H9 (cell line): ENCODE measurements around the gene ATP2C1. TPM values are rescaled to one million over a fixed set of nuclear protein-coding genes. Genes with fewer than 3 reads are reported as not detected.

ENCODE experiments used
- DNase-seq: peaks from one replicate; pipeline ENCODE4 v3.0.0-alpha.2; 2017
- H2AFZ ChIP-seq: one replicate; pipeline ENCODE4 v1.6.1; 2013; ENCODE audit warnings: mild to moderate bottlenecking, low read length, control low read depth, moderate library complexity
- H2AK5ac ChIP-seq: 2 replicates; pipeline ENCODE4 v1.6.1; 2013; ENCODE audit warnings: low read length, control low read depth, mixed read lengths; ENCODE audit not compliant: insufficient read length
- H2BK120ac ChIP-seq: one replicate; pipeline ENCODE4 v1.6.1; 2013; ENCODE audit warnings: low read depth, mild to moderate bottlenecking, low read length, control low read depth, inconsistent platforms; ENCODE audit not compliant: poor library complexity, severe bottlenecking
- H2BK12ac ChIP-seq: 2 replicates; pipeline ENCODE4 v1.6.1; 2013; ENCODE audit warnings: low read length, control low read depth, mixed read lengths, low read depth; ENCODE audit not compliant: insufficient read length
- H2BK15ac ChIP-seq: 2 replicates; pipeline ENCODE4 v1.6.1; 2013; ENCODE audit warnings: low read depth, low read length, control low read depth
- H2BK20ac ChIP-seq: one replicate; pipeline ENCODE4 v1.6.1; 2013; ENCODE audit warnings: low read depth, mild to moderate bottlenecking, low read length, control low read depth, inconsistent platforms; ENCODE audit not compliant: poor library complexity, severe bottlenecking
- H2BK5ac ChIP-seq: 2 replicates; pipeline ENCODE4 v1.6.1; 2013; ENCODE audit warnings: low read length, control low read depth, mixed read lengths; ENCODE audit not compliant: insufficient read length
- H3K14ac ChIP-seq: 2 replicates; pipeline ENCODE4 v1.6.1; 2013; ENCODE audit warnings: low read length, control low read depth; ENCODE audit not compliant: insufficient read depth
- H3K18ac ChIP-seq: 2 replicates; pipeline ENCODE4 v1.6.1; 2013; ENCODE audit warnings: low read depth, mild to moderate bottlenecking, mixed read lengths, low read length, control low read depth; ENCODE audit not compliant: insufficient read length
- H3K23ac ChIP-seq: 2 replicates; pipeline ENCODE4 v1.6.1; 2013; ENCODE audit warnings: low read length, control low read depth, mixed read lengths, low read depth; ENCODE audit not compliant: insufficient read length
- H3K23me2 ChIP-seq: 2 replicates; pipeline ENCODE4 v1.6.1; 2013; ENCODE audit warnings: low read depth, mild to moderate bottlenecking, mixed read lengths, low read length, control low read depth; ENCODE audit not compliant: insufficient read length, poor library complexity, severe bottlenecking
- H3K27ac ChIP-seq: 2 replicates; pipeline ENCODE4 v1.5.1; 2013; ENCODE audit warnings: low read length, control low read depth, mixed read lengths, low read depth; ENCODE audit not compliant: insufficient read length
- H3K27me3 ChIP-seq: 2 replicates; pipeline ENCODE4 v1.6.1; 2013; ENCODE audit warnings: low read length, control low read depth, inconsistent platforms; ENCODE audit not compliant: insufficient read depth
- H3K4ac ChIP-seq: 2 replicates; pipeline ENCODE4 v1.6.1; 2013; ENCODE audit warnings: low read depth, mild to moderate bottlenecking, control low read depth, inconsistent platforms, low read length, moderate library complexity
- H3K4me1 ChIP-seq: 2 replicates; pipeline ENCODE4 v1.6.1; 2013; ENCODE audit warnings: low read length, control low read depth, inconsistent platforms; ENCODE audit not compliant: insufficient read depth
- H3K4me2 ChIP-seq: 2 replicates; pipeline ENCODE4 v1.6.1; 2013; ENCODE audit warnings: low read length, control low read depth, mixed read lengths; ENCODE audit not compliant: insufficient read length, insufficient read depth
- H3K56ac ChIP-seq: 2 replicates; pipeline ENCODE4 v1.6.1; 2013; ENCODE audit warnings: low read depth, mild to moderate bottlenecking, mixed read lengths, low read length, control low read depth; ENCODE audit not compliant: insufficient read length
- H3K79me1 ChIP-seq: 2 replicates; pipeline ENCODE4 v1.6.1; 2013; ENCODE audit warnings: low read depth, mild to moderate bottlenecking, moderate library complexity, low read length, control low read depth, inconsistent platforms; ENCODE audit not compliant: insufficient read depth, poor library complexity, severe bottlenecking
- H3K79me2 ChIP-seq: 2 replicates; pipeline ENCODE4 v1.6.1; 2013; ENCODE audit warnings: low read length, control low read depth, inconsistent platforms; ENCODE audit not compliant: insufficient read depth
- H3K9ac ChIP-seq: 2 replicates; pipeline ENCODE4 v1.6.1; 2013; ENCODE audit warnings: low read length, control low read depth, mixed read lengths; ENCODE audit not compliant: insufficient read length; ENCODE audit errors: extremely low read depth
- H3K9me3 ChIP-seq: one replicate; pipeline ENCODE4 v1.6.1; 2013; ENCODE audit warnings: low read depth, low read length, inconsistent platforms; ENCODE audit not compliant: control insufficient read depth
- H3T11ph ChIP-seq: one replicate; pipeline ENCODE4 v1.6.1; 2013; ENCODE audit warnings: mild to moderate bottlenecking, low read length, control low read depth, inconsistent platforms
- H4K20me1 ChIP-seq: one replicate; pipeline ENCODE4 v1.6.1; 2013; ENCODE audit not compliant: control insufficient read depth, insufficient read length, insufficient read depth
- H4K5ac ChIP-seq: 2 replicates; pipeline ENCODE4 v1.6.1; 2013; ENCODE audit warnings: low read depth, mild to moderate bottlenecking, mixed read lengths, low read length, control low read depth; ENCODE audit not compliant: insufficient read length
- H4K8ac ChIP-seq: replicated peaks from 2 replicates; pipeline ENCODE4 v1.6.1; 2013; ENCODE audit warnings: low read length, control low read depth, mixed read lengths, low read depth; ENCODE audit not compliant: insufficient read length
- H4K91ac ChIP-seq: 2 replicates; pipeline ENCODE4 v1.6.1; 2013; ENCODE audit warnings: low read depth, mild to moderate bottlenecking, moderate library complexity, mixed read lengths, low read length, control low read depth; ENCODE audit not compliant: insufficient read length
- H3K27ac Mint-ChIP-seq, 3 experiments: 2 replicates in 2 of 3; 3 replicates in 1 of 3; pipeline ENCODE4 v1.8.0; 2020 to 2021; ENCODE audit warnings: mixed read lengths in 3 of 3, mild to moderate bottlenecking in 1 of 3, moderate library complexity in 1 of 3
- H3K27me3 Mint-ChIP-seq: 2 replicates; pipeline ENCODE4 v1.8.0; 2021; ENCODE audit warnings: low read depth, mild to moderate bottlenecking, moderate library complexity, mixed read lengths
- H3K36me3 Mint-ChIP-seq, 3 experiments: 2 replicates in 2 of 3; 3 replicates in 1 of 3; pipeline ENCODE4 v1.8.0; 2020 to 2021; ENCODE audit warnings: low read depth in 3 of 3, mixed read lengths in 3 of 3; ENCODE audit not compliant: insufficient read depth in 1 of 3
- H3K4me1 Mint-ChIP-seq, 2 experiments: 2 replicates each; pipeline ENCODE4 v1.8.0; 2020; ENCODE audit warnings: mixed read lengths in 2 of 2
- H3K4me3 Mint-ChIP-seq, 2 experiments: 2 replicates in 1 of 2; 3 replicates in 1 of 2; pipeline ENCODE4 v1.8.0; 2020 to 2021; ENCODE audit warnings: mild to moderate bottlenecking in 2 of 2, mixed read lengths in 2 of 2, moderate library complexity in 1 of 2
- H3K9me3 Mint-ChIP-seq, 2 experiments: 2 replicates in 1 of 2; 3 replicates in 1 of 2; pipeline ENCODE4 v1.8.0; 2020; ENCODE audit warnings: mild to moderate bottlenecking in 2 of 2, mixed read lengths in 2 of 2, moderate library complexity in 1 of 2
- CTCF ChIP-seq: fragments of 200-600 bp; sonication (generic); conservative IDR thresholded peaks from 3 replicates; pipeline ENCODE4 v1.8.0; 2021; ENCODE audit warnings: antibody characterized with exemption, mild to moderate bottlenecking
- WGBS: extraction: QIAGEN DNeasy Blood & Tissue Kit; methylation state at CpG from one replicate; pipeline ENCODE4 v1.1.7; 2013; ENCODE audit warnings: missing lambda C conversion rate, low lambda C conversion rate, mixed read lengths; ENCODE audit not compliant: insufficient read length; ENCODE audit errors: extremely low coverage; 5-methylcytosine and 5-hydroxymethylcytosine counted together
- total RNA-seq: library from RNA; stranded (reverse); gene quantifications from 2 replicates; pipeline ENCODE4 v1.2.1, GENCODE V29; 2021

Gene ATP2C1
- total RNA-seq, 1 experiment from 2014 or later, result 65.5 TPM

- no peak overlapping the region for H2BK5ac ChIP-seq
- no peak overlapping the region for H3T11ph ChIP-seq
- H2BK120ac ChIP-seq, result no peak overlapping the region
- no peak overlapping the region for H3K18ac ChIP-seq
- H3K4me1 ChIP-seq, result peaks cover 9% of the 10 kb centered on the region; the same call in 1 of the 2 replicates
- H3K79me1 ChIP-seq, result no peaks in the 10 kb centered on the region
- H4K5ac ChIP-seq, result no peak overlapping the region
- H4K8ac ChIP-seq, result no peak overlapping the region
- H3K4me2 ChIP-seq, result no peak overlapping the region
- no peaks in the 10 kb centered on the region for H3K36me3 Mint-ChIP-seq
- H2BK20ac ChIP-seq, result peak overlapping the region; percentile 26
- H3K27me3 ChIP-seq, result no peaks in the 10 kb centered on the region
- DNase-seq, result no peak
- no peak for TF ChIP-seq CTCF
- no peak overlapping the region for H2BK15ac ChIP-seq
- H3K9ac ChIP-seq, result no peak overlapping the region
- no peak overlapping the region for H3K4me3 Mint-ChIP-seq
- no CpG with 5 or more reads among the region's 1 CpG for WGBS
- H3K9me3 Mint-ChIP-seq, result no peaks in the 10 kb centered on the region
- no peak overlapping the region for H3K27ac Mint-ChIP-seq
- H4K91ac ChIP-seq, result no peak overlapping the region
- no peak overlapping the region for H3K56ac ChIP-seq
- H2BK12ac ChIP-seq, result no peak overlapping the region
- H3K4me1 Mint-ChIP-seq, result peaks cover 30 to 40% of the 10 kb centered on the region in 2 experiments
- no peaks in the 10 kb centered on the region for H3K9me3 ChIP-seq
- H3K79me2 ChIP-seq, result no peaks in the 10 kb centered on the region
- no peak overlapping the region for H3K23ac ChIP-seq
- H3K4ac ChIP-seq, result no peak overlapping the region
- H2AFZ ChIP-seq, result no peak overlapping the region
- no peaks in the 10 kb centered on the region for H3K23me2 ChIP-seq
- no peaks in the 10 kb centered on the region for H3K27me3 Mint-ChIP-seq
- no peak overlapping the region for H3K14ac ChIP-seq
- no peak overlapping the region for H3K27ac ChIP-seq
- no peak overlapping the region for H2AK5ac ChIP-seq
- no peaks in the 10 kb centered on the region for H4K20me1 ChIP-seq
Observed at GRCh38 chr3:130844462-130844861, 49.4 kb upstream of the ATP2C1 start.
